Gastrocnemius medialis (tissue), 4 donors: Measurements from ENCODE around the gene UNC13B.

Source experiments
- POLR2A ChIP-seq, 2 donors: fragments of 450-650 bp; IDR thresholded peaks; one replicate each; pipeline ENCODE4 v1.6.1; 2017; ENCODE audit warnings: antibody characterized with exemption in 2 of 2, mild to moderate bottlenecking in 2 of 2, moderate library complexity in 2 of 2
- TF ChIP-seq, protein P1 (sequence below), 5 experiments: fragments of 450-650 bp in 3 of 5; fragments of 200-600 bp in 2 of 5; sonication (generic) in 2 of 5; IDR thresholded peaks in 4 of 5; conservative IDR thresholded peaks in 1 of 5; 1 replicate in 4 of 5; 2 replicates in 1 of 5; pipeline ENCODE4 v1.5.1; 2016 to 2019; ENCODE audit warnings: antibody characterized with exemption in 5 of 5, mild to moderate bottlenecking in 3 of 5, moderate library complexity in 3 of 5

- no peak for TF ChIP-seq POLR2A (IDR thresholded peaks at IDR 0.05)
- TF ChIP-seq, protein P1, sequence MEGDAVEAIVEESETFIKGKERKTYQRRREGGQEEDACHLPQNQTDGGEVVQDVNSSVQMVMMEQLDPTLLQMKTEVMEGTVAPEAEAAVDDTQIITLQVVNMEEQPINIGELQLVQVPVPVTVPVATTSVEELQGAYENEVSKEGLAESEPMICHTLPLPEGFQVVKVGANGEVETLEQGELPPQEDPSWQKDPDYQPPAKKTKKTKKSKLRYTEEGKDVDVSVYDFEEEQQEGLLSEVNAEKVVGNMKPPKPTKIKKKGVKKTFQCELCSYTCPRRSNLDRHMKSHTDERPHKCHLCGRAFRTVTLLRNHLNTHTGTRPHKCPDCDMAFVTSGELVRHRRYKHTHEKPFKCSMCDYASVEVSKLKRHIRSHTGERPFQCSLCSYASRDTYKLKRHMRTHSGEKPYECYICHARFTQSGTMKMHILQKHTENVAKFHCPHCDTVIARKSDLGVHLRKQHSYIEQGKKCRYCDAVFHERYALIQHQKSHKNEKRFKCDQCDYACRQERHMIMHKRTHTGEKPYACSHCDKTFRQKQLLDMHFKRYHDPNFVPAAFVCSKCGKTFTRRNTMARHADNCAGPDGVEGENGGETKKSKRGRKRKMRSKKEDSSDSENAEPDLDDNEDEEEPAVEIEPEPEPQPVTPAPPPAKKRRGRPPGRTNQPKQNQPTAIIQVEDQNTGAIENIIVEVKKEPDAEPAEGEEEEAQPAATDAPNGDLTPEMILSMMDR (IDR thresholded peaks at IDR 0.05 in 4 of 5, conservative IDR thresholded peaks at IDR 0.05 in 1 of 5), result no peak
Measured at GRCh38 chr9:35190203-35190602, 28.4 kb downstream of the UNC13B start.
